Breast epithelium (tissue), 3 donors: ENCODE data around the gene SLC12A7.

Experiments
- CTCF ChIP-seq, 3 donors: fragments of 450-650 bp; IDR thresholded peaks; one replicate each; pipeline ENCODE4 v1.5.1; 2016 to 2017; ENCODE audit warnings: antibody characterized with exemption in 3 of 3, mild to moderate bottlenecking in 3 of 3, moderate library complexity in 3 of 3
- POLR2AphosphoS5 ChIP-seq, 3 donors: sonication (generic); formaldehyde crosslinking; IDR thresholded peaks; one replicate each; pipeline ENCODE4 v1.6.1; 2017; ENCODE audit warnings: antibody characterized with exemption in 3 of 3

DNA sequence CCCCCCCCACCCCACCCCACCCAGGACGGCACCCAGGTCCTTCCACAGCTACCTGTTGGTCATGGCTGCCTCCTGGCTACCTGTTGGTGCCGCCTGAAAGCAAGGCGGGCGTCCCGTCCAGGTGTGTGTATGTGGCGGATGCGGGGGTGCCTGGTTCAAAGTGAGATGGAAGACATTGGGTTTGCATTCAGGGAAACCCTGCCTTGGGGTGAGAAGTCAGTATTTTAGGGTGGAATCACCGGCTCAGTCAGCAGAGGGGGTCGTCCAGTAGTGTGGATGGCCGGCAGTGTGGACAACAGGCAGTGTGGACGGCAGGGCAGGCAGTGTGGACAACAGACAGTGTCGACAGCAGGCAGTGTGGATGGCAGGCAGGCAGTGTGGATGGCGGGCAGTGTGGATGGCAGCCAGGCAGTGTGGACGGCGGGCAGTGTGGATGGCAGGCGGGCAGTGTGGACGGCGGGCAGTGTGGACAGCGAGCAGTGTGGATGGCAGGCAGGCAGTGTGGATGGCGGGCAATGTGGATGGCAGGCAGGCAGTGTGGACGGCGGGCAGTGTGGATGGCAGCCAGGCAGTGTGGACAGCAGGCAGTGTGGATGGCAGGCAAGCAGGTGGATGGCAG, 75.2 kb downstream of the SLC12A7 start:
- no peak for TF ChIP-seq CTCF (IDR thresholded peaks at IDR 0.05)
- TF ChIP-seq POLR2AphosphoS5 (IDR thresholded peaks at IDR 0.05) = no peak
